Bronchial epithelial cell (primary cell): ENCODE measurements around the gene RWDD3. TPM values are rescaled to one million over a fixed set of nuclear protein-coding genes. Genes with fewer than 3 reads are reported as not detected.

Source experiments
- DNase-seq: peaks from one replicate; pipeline ENCODE4 v3.0.0-alpha.2; 2010; ENCODE audit warnings: low read depth
- FAIRE-seq: peaks from 2 replicates; lab custom pipeline; 2011; peaks lifted over from hg19 to GRCh38; lab: Jason Lieb, UNC
- H3K27me3 ChIP-seq: 2 replicates; pipeline ENCODE4 v1.5.1; 2011; ENCODE audit warnings: low read length; ENCODE audit not compliant: control insufficient read depth, insufficient read depth
- H3K36me3 ChIP-seq: 2 replicates; pipeline ENCODE4 v1.5.1; 2011; ENCODE audit warnings: low read length; ENCODE audit not compliant: control insufficient read depth, insufficient read depth
- H3K4me3 ChIP-seq: 2 replicates; pipeline ENCODE4 v1.5.1; 2011; ENCODE audit warnings: mild to moderate bottlenecking, low read depth, low read length, control low read depth
- CTCF ChIP-seq: IDR thresholded peaks from 2 replicates; pipeline ENCODE4 v1.5.1; 2011; ENCODE audit warnings: mild to moderate bottlenecking, moderate library complexity, low read length, control low read depth, inconsistent platforms; ENCODE audit not compliant: insufficient read depth, severe bottlenecking
- total RNA-seq: library from RNA; depleted of rRNA; stranded (reverse); fragments of >200 nt; gene quantifications from 2 replicates; pipeline ENCODE4 v1.2.1, GENCODE V29; 2014

Gene RWDD3, protein sequence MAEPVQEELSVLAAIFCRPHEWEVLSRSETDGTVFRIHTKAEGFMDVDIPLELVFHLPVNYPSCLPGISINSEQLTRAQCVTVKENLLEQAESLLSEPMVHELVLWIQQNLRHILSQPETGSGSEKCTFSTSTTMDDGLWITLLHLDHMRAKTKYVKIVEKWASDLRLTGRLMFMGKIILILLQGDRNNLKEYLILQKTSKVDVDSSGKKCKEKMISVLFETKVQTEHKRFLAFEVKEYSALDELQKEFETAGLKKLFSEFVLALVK
- total RNA-seq: 8.4 and 13.2 TPM in 2 replicates

DNA sequence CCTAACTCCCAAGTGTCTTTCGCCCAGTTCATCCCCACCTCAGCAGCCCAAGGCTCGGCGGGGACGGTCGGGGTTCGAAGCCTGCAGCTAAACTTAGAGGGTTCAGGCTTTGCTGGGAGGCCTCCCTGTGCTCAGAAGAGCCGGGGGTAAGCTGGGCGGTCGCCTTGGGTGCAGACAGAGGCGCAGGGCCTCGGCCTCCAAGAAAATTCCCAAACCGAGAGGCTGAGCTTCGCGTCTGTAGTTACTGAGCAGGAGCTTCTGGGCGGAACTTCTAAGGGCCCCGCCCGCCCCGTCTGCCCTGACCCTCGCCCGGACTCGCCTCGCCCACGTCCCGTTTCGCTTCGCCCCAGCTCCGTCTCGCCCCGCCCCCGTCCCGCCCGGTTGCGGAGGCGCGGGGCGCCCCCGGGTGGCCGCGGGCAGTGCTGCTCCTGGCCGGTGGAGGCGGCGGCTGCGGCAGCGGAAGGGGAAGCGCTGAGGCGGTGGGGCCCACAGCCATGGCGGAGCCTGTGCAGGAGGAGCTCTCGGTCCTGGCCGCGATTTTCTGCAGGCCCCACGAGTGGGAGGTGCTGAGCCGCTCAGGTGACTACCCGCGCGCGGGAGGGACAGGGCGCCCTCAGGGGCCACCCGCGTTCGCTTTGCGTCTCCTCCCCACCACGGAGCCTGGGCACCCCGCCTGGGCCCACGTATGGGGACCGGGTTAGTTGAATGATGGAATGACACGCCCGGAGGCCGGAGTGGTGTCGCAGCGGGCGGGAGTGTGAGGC is at the start of gene RWDD3:
Gene RWDD3, plus strand, starts transcription at position 474 of the 764 bp plus-strand sequence. Its CDS starts 21 bp downstream, at position 495.
- peak within 1 kb of the TSS; percentile 72 for H3K4me3 ChIP-seq
- FAIRE-seq (no peak), DNase-seq (peak; percentile 74)
- no peaks in the 10 kb centered on the region for H3K27me3 ChIP-seq
- peak; percentile 72 for TF ChIP-seq CTCF
- H3K36me3 ChIP-seq: peaks cover 1% of the 10 kb centered on the region

- no peaks in the 10 kb centered on the region for H3K36me3 ChIP-seq
- peaks cover 1% of the 10 kb centered on the region for H3K27me3 ChIP-seq
- no peak for FAIRE-seq
- no peak overlapping the region for H3K4me3 ChIP-seq
- TF ChIP-seq CTCF: no peak
- DNase-seq: no peak
Observed at GRCh38 chr1:95186149-95186548, 47.9 kb upstream of the RWDD3 start.

DNA sequence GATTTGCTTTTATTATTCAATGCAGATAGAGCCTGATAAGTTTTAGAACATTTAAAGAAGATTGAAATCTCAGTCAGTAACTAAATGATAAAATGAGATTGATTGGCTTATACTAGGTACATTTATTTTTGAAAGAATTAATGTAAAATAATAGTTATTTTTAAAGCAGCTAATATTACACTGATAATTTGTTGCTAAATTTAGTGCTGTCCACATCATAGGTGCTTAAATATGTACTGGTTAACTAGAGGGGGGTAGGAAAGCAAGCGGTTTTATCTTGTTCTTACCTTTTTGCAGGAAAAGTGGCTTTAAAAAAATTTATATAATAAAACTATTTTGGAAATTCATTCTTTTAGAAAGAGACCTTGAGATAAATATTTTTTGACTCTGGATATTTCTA is 40.4 kb upstream of the RWDD3 start:
- no peak for DNase-seq
- Histone ChIP-seq H3K27me3 (no peaks in the 10 kb centered on the region), H3K36me3 (no peaks in the 10 kb centered on the region), H3K4me3 (no peak overlapping the region)
- TF ChIP-seq CTCF: no peak
- no peak for FAIRE-seq

DNA sequence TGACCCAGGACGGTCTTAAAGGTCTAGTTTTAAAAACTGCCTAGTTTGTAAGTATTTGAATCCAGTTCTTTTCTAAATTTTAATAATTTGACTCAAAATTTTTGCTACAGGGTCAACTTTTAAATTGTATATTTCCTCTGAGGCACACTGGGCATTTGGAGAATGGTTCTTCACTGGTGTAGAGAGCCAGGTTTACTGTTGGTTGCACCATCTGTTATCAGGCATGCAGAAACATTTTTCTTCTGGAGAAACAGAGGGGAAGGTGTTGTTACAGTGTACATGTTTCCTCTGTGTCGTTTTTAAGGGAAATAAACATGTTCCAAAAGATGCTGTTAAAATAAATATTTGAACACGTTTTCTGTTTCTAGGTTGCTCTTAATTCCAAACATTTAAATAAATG is 39.0 kb upstream of the RWDD3 start:
- DNase-seq: no peak
- H3K4me3 ChIP-seq: no peak overlapping the region
- no peaks in the 10 kb centered on the region for H3K27me3 ChIP-seq
- no peak for TF ChIP-seq CTCF
- FAIRE-seq: no peak
- no peaks in the 10 kb centered on the region for H3K36me3 ChIP-seq

DNA sequence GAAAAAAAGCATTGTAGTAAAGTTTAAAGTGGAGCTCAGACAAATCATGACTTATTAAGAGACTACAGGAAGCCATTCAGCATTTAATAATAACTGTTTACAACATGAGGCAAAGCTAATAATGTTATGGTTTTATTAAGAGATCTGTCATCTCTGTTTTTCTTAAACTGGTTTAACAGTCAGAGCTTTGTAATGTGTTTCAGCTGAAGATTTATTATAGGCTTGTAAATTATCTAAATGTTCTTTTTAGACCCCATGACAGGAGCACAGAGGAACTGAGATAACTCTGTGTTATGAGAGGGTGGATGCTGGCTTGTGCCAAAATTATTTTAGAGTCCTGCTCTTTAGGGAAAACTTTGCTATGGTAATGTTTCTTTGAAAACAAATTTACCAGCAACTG is 38.0 kb upstream of the RWDD3 start:
- Histone ChIP-seq H3K36me3 (no peaks in the 10 kb centered on the region), H3K27me3 (no peaks in the 10 kb centered on the region), H3K4me3 (no peak overlapping the region)
- TF ChIP-seq CTCF: no peak
- DNase-seq (no peak), FAIRE-seq (no peak)
